GM19324 (cell line): ENCODE measurements around the gene SEZ6.

Source experiments
- ATAC-seq: cut with Tn5 transposase; IDR thresholded peaks from one replicate; pipeline ENCODE4 v1.9.1; 2021; ENCODE audit warnings: mild to moderate bottlenecking, moderate library complexity; ENCODE audit not compliant: unreplicated experiment, low FRiP score

SEZ6 gene

DNA sequence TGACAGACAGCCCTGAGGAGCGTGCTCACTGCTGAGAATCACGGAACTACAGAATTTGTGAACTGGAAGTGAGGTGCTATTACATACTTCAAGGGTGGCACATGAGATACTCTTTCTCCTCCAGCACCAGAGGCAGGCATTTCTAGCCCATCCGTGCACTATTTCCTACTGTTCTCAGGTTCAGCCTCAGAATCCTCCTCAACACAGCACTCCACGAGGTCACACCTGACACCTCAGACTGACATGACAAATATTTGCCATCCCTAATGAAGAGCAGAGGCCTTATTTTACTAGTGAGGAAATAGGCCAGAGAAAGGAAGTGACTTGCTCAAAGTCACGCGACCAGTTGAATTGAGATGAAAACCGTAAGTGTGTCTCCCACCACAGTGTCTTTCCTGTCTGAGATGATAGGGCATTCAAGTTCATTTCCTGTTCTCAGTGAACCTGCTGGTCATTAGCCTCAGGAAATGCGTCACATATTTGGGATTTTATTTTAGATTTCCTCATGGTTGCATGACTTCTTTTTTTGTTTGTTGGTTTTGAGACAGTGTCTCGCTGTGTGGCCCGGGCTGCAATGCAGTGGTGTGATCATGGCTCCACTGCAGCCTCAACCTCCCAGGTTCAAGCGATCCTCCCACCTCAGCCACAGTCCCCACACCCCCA is 23.6 kb downstream of the SEZ6 start:
- no peak for ATAC-seq

DNA sequence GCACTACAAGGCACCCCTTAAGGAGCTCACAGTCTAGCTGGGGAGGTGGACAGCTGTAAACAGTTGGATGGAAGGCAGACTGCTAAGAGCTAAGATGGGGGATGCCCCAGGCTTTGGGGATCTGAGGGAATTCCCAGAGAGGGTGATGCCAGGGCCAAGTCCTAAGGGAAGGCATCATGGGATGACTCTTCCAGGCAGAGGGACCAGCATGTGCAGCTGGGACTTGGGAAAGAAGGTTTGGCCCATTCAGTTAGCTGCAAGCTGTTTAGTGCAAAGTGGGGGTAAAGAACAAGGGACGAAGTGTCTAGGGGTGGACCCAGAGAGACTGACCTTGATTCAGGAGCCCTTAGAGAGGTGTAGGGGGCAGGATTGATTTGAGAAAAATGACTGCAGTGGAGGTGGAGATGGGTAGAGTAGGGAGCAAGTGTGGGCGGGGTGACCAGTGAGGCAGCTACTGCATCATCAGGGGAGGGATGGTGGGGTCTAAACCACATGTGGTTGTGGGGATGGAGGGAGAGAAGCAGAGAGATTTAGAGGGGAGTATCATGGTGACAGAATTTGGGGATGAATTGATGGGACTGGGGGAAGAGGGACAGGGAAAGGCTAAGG is 27.4 kb downstream of the SEZ6 start:
- no peak for ATAC-seq

DNA sequence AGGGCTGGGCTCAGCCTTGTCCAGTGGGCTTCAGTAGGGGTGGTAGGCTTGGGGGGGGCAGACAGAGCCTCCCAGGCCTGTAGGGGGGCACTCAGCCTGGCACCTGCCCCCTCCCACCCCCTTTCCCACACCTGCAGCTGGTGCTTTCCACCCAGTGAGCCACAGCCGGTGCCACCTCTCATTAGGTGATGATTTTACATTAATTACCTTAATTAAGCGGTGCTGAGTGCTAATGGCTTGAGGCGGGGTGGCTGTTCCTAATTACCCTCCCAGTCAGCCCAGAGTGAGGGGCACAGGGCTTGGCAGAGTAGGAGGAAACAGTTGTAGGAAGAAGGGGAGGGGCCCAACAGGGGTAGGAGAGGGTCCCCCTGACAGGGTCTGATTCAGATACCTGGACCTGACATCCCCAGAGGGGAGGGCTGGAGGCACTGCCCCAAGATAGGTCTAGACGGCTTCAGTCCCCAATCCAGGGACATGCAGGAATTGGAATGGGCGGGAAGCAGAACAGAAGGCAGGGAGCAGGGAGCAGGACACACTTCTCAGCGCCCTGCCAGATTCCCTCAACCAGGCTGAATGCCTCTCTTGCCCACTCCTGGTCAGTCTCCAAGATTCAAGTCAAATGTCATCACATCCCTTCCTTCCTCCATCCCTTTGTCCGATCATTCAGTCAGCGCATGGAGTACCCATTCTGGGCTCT is 28.0 kb downstream of the SEZ6 start:
- no peak for ATAC-seq

DNA sequence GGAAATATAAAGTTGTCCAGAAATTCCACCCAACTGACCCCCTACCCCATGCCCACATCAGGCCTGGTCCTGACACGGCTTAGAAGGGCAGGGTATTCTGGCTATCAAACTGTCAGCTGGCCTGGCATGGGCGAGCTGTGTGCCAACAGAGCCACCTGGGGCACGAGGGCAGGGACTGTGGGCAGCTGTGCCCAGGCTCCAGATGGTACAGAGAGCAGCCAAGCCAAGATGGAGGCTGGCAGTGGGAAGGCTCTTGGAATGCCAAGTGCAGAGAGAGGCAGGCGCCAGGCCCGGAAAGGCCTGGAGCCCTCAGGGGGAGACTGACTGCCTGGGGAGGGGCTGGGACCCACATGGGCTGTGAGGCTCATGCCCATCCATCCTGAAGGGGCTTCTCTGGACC is 30.2 kb downstream of the SEZ6 start:
- no peak for ATAC-seq

DNA sequence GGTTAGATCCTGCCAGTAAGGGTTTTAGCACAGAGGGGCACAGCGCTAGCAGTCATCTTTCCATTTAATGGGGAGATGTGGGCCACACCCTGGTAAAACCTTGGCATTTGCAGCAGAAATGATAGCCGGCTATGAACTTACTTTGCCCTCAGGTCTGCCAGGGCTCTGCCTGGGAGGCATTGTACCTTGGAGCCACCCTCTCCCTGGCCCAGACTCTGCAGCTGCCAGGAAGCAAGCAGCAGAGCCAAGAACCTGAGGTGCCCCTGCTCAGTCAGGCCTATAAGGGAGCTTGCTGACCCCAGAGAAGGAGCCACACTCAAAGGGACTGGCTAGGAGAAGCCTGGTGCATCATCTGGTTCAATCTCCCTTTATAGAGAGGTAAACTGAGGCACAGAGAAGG is 30.8 kb downstream of the SEZ6 start:
- ATAC-seq = no peak

DNA sequence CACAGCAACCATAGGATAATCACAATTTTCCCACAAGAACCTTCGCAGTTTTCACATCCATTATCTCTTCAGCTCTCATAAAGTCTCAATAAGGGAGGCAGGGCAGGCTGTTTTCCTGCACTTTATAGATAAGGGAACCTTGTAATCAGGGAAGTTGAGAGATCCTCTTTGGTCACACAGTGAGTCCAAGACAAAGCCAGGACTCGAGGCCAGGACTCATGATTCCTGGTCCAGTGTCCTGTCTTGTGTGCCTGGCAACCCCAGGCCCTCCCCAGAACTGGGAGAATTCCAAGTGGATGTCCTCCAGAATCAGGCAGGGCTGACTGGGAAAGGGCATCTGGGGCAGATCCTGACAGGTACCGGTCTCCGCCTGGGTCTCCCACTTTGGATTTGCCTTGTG is 31.4 kb downstream of the SEZ6 start:
- no peak for ATAC-seq

DNA sequence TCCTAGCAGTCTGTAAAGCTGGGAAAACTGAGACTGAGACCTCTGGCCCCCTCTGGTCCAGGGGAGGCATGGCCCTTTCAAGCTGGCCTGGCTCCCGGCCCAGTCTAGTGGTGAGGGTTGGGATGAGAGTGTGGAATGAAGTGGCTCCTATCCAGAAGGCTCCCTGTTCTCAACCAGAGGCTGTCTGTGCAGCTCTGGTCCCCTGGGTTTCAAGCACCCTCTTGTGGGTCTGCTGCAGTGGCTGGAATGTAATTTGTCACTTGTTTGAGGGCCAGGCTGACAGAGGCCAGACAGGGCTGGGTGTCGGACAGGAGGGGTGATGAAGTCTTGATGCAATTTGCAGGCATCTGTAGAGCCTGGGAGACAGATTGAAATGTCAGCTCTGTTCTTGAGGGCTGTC is 32.4 kb downstream of the SEZ6 start:
- ATAC-seq = no peak

DNA sequence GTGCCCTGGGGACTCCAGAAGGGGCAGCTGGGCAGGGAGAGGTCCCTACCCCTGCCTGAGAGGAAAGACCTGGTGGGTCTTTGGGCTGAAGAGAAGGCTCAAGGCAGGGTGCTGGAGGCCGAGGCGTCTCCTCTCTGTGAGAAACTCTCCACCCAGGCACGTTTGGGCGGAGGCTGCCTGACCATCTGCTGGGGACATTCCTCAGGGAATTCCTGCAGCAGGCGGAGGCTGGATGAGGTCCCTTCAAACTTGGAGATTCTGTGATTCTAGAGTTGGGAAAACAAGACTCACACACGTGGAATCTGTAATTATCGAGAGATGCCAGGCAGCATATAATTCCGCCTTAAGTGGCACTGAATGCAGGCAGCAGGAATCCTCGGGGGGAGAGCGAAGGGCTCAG is 33.4 kb downstream of the SEZ6 start:
- no peak for ATAC-seq

DNA sequence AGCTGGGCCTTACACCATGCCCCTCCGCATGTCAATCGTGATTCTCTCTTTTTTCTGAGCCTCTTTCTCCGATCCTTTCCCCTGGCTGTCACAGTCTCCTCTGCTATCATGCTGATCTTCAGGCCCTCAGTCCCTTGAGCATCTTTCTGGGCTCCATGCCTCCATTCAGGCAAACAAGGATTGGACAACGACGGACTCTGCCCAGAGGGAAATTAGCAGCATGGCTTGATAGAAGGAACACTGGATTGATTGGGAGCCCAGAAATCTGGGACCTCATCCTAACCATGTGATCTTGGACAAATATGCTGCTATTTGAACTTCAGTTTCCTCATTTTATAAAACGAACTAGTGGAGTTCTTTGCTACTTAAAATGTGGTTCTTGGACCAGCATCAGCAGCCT is 35.0 kb downstream of the SEZ6 start:
- no peak for ATAC-seq

DNA sequence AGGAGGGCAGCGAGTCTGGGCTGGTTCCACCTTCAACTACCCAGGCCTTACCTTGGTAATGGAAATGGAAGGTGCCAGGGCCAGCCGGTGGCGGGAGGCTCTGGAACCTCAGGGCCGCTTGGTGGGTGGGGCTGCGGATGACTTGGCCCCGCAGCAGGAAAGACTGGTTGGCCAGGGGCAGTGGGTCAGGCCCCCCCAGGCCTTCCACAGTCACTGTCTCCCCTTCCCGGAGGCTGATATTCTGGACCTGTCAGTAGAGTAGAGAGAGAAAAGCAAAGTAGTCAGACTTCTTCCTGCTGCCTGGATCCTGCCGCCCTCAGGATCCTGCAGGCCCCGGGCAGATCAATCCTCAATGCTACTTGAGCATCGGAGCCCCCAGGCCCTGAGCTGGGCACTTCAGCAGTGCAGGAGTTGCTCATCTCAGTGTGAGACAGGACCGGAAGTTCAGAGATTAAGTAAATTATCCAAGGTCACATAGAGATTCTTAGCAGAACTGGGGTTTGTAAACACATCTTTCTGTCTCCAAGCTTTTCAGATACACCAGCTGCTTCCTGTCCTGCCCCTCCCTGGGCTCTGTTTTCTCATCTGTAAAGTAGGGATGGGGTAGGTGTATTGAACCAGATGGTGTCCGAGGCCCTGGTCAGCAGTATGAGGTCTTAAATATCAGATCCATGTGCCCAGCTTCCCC is 36.0 kb downstream of the SEZ6 start:
- ATAC-seq = no peak

DNA sequence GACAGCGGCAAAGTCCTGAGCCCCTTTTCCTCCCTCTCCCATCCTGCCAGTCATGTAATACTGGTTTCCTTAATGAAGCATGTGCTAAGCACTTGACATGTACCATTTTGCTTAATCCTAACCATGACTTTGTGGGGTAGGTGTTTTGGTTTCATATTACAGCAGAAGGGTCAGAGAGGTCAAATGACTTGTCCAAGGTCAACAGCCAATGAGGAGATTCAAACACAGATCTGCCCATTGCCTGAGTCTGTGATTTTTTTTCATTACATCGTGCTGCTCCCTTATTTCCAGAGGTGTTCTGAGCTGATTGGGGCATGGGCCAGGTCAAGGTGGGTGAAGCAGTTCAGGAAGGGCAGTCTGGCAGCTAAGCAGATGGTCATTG is 36.9 kb downstream of the SEZ6 start:
- no peak for ATAC-seq

DNA sequence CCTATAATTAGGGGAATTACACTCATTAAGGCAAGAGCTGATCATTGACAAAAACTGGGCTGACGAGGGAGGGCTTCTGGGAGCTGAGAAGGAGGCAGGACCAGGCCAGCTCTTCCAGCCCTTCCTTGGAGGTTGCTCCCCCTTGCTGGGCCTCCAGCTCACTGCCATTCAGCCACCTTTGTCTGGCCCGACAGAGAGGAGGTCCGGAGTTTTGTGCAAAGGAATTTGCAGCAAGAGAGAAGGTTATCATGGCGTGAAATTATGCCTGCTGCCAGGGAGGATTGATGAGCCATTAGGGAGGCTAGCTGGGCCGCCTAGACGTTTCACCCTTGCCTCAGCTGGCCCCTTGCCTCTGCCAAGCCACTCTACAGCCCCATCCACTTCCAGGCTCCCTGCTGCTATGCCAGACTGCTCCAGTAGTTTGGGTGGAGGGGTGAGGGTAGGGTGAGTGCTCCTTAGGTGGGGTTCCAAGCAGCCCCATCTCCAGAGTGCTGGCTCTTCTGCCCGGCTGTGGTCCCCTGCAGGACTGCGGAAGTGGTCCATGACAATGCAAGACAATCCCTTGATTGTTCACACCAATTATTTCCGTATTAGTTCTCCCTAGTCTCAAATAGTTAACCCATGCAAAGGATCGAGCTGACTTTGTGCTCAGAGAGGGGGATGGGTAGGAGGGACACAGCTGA is 37.5 kb downstream of the SEZ6 start:
- no peak for ATAC-seq

DNA sequence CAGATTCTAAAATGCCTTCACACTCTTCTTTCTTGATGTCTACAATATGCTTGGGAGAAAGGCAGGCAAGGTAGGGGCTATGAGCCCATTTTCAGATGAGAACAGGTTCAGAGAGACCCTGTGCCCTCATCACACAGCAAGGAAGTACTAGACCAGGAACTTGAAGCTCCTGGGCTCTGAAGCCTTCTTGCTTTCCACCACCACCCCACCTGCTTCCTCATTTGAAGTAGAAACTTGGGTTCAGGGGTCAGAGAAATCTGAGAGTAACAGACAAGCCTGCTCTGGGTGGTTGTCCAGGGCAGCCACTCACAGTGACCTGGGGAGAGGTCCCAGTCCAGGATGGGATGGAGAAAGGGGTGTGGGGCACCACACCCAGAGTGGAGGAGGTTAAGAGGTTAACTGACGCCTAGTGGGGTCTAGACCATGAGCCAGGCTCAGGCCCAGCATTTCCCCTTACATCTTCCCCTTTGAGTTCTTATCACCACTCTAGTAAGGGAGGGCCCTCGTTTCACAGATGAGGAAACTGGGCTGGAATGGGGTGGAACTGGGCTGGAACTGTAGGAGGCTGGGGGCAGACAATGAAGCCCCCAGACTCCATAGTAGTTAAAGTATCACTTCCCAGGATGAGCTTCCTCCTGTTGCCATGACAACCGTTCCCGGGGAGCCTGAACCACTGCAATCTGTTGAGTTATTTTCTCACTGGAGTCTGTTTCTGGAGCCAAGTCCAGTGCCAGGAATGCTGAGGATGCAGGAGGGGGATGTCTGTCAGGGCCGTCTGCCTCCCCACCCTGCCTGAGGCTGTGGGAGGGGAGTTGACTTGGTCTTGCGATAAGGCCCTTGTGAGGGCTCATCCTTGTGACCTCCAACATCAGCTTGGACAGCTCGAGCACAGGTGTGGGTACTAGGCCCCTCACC is 38.4 kb downstream of the SEZ6 start:
- no peak for ATAC-seq

DNA sequence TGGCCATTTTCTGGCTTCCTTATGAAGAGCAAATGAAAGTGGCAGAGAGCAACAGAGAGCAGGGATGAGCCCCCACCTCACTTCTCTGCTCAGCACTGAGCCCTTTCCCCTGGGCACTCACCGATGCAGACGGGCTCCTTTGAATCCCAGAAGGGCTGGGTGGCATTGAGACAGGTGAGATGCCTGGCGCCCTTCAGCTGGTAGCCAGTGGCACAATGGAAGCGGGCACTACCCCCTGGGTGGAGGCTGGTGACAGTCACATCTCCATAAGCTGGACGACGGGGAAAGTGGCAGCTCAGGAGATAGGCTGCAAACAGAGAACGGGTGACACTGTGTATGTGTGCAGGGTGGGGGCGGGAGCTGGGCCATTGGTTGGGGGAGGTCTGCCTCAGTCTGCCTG is 42.0 kb downstream of the SEZ6 start:
- ATAC-seq = no peak

DNA sequence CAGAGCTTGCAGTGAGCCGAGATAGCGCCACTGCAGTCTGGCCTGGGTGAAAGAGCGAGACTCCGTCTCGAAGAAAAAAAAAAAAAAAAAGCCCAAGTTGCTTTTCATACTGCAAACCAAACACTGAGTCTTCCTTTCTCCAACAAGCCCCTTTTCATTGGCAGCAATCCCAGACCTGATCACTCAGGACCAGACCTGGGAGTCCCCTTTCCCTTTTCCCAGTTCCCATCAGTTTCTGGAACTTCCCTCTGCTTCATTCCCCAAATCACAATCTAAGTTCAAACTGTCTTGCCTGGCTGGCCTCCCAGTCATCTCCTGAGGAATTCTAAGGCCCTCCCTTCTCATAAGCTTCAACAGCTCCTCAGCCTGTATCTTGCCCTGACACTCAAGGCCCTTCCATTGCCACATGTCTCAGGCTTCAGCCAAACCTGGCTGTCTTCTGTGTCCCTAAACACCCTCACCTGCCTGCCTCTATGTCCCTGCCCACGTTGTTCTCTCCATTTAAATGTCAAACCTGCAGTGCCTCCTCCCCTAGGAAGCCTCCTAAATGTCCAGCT is 42.7 kb downstream of the SEZ6 start:
- no peak for ATAC-seq

DNA sequence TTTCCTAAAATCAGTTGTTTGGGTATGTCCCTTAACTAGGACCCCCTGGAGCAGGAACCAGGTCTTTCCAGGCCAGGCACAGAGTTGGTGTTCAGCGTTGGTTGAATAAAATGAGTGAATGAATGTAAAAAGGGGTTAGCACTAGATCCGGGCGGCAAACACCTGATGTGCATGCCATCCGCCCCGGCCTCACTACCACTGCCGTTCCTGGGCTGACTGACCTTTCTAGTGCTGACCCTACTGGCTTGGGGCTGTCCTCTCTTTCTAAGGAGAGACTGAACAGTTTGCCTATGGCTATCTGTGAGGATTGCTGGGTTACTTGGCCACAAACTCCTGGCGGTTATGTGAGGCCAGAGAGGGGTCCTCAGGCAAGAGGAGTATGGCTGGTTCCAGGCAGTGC is 44.4 kb downstream of the SEZ6 start:
- ATAC-seq = no peak

DNA sequence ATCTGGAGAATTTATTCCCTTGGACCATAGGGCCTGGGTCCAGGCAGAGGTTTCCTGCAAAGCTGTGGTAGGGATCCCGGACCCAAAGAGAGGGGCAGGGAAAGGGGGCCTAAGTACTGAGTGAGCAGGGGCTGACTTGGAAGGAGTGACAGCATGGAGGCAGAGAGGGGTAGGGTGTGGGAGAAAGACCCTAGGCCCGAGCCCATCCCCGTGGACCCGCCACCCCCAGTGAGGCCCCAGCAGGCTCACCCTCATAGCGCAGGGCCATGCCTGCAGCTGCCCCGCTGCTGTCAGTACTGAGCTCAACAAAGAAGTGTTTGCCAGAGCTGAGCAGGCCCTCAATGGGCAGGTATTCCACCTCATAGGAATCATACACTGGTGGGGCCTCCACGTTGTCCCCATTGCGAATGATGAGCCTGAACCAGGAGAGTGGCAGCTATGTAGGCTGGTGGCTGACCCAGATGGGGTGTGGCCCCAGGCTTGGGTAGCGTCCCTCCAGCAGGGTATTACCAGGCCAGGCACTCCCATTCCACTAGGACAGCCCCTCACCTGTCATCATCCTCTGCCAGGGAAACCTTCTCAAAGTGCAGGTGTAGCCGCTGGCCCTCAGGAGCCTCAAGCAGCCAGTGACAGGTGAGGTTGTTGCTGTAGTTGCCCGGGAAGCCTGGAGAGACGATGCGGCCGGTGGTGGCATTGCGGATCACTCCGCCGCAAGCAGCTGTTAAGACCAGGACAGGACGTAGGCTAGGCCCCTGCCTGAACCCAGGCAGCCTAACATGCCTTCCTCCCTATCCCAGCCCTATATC is 45.4 kb downstream of the SEZ6 start:
- no peak for ATAC-seq

DNA sequence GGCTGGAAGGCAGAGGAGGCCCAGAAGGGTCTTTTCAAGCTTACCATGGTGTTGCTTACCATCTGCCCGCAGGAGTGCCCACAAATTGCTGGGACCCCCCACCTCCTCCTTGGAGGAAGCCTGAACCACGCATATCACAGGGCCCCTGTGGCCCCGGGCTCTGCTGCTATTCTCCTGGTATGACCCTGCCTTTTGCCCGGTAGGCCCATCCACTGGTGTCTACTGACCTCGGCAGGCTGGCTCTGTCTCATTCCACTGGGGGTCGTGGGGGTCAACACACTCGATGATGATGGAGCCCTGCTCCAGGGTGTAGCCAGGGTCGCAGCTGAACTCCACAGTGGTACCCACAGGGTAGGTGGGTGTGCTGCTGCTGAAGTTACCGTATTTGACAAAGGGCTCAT is 46.4 kb downstream of the SEZ6 start:
- no peak for ATAC-seq
